ENCODE results near the gene AKR7A3. TPM values are rescaled to one million over a fixed set of nuclear protein-coding genes. Genes with fewer than 3 reads are reported as not detected.

AKR7A3 gene
- total and polyA plus RNA-seq, 9 of the 15 experiments (the other 6 are each of a cell fraction or from before 2014, with no cell fraction given) = 0.04 to 1.5 (median 0.44) TPM; not detected in 1

GRCh38 chr1:19311931-19312781, 23.6 kb upstream of the AKR7A3 start, which contains the start of the genes AKR7A2 and SLC66A1 (continued):
- TF ChIP-seq FOXK1 (CRISPR knock-in tag; IDR thresholded peaks at IDR 0.05; ENCODE audit: borderline replicate concordance) (0 out of 2 replicates have a peak, but pooled peaks have one; percentile 77), TBP (optimal IDR thresholded peaks at IDR 0.05; ENCODE audit: low read depth, low read length) (peak; percentile 78), HSF4 (CRISPR knock-in tag; IDR thresholded peaks at IDR 0.05; ENCODE audit: borderline replicate concordance) (no peak), CBFA2T2 (conservative IDR thresholded peaks at IDR 0.05) (peak; percentile 68), ZNF398 (CRISPR knock-in tag; IDR thresholded peaks at IDR 0.05) (no peak), KDM4B (IDR thresholded peaks at IDR 0.05; ENCODE audit: borderline replicate concordance in 2 of 2, low read depth in 1 of 2) (no peak), ZNF655 (CRISPR knock-in tag; IDR thresholded peaks at IDR 0.05) (no peak), TGIF2 (CRISPR knock-in tag; IDR thresholded peaks at IDR 0.05) (no peak; the same call in 1 of the 2 replicates), TAF1 (IDR thresholded peaks at IDR 0.05; ENCODE audit: control insufficient read depth, extremely low read depth, insufficient read depth, low read length, severe bottlenecking) (peak; percentile 92), ZNF695 (CRISPR knock-in tag; IDR thresholded peaks at IDR 0.05) (no peak), POLR2A (conservative IDR thresholded peaks at IDR 0.05) (peak; percentile 90), KLF13 (tag; IDR thresholded peaks at IDR 0.05; ENCODE audit: borderline replicate concordance, low read depth) (0 out of 2 replicates have a peak, but pooled peaks have one; percentile 44), DDX20 (tag; IDR thresholded peaks at IDR 0.05; ENCODE audit: low read depth) (no peak), RBM34 (IDR thresholded peaks at IDR 0.05; ENCODE audit: borderline replicate concordance, insufficient read depth, low read length) (no peak), SRF (CRISPR knock-in tag; IDR thresholded peaks at IDR 0.05) (no peak), ERF (CRISPR knock-in tag; IDR thresholded peaks at IDR 0.05) (peak; percentile 72; the same call in 1 of the 2 replicates), ZNF408 (CRISPR knock-in tag; IDR thresholded peaks at IDR 0.05; ENCODE audit: low read depth) (no peak), PHTF2 (CRISPR knock-in tag; IDR thresholded peaks at IDR 0.05) (no peak), ESRRA (IDR thresholded peaks at IDR 0.05; ENCODE audit: borderline replicate concordance, low read depth) (peak; percentile 91), ZC3H11A (IDR thresholded peaks at IDR 0.05; ENCODE audit: low read depth, low read length) (no peak), ADNP (tag; IDR thresholded peaks at IDR 0.05) (no peak), C11orf30 (IDR thresholded peaks at IDR 0.05; ENCODE audit: low read depth) (peak; percentile 51; the same call in 1 of the 2 replicates)
- TF ChIP-seq, protein P1, sequence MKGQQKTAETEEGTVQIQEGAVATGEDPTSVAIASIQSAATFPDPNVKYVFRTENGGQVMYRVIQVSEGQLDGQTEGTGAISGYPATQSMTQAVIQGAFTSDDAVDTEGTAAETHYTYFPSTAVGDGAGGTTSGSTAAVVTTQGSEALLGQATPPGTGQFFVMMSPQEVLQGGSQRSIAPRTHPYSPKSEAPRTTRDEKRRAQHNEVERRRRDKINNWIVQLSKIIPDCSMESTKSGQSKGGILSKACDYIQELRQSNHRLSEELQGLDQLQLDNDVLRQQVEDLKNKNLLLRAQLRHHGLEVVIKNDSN (CRISPR knock-in tag; IDR thresholded peaks at IDR 0.05) = peak; percentile 87
- TF ChIP-seq, protein P2, sequence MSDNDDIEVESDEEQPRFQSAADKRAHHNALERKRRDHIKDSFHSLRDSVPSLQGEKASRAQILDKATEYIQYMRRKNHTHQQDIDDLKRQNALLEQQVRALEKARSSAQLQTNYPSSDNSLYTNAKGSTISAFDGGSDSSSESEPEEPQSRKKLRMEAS (CRISPR knock-in tag; IDR thresholded peaks at IDR 0.05) = peak; percentile 82

All from K562 (cell line).